ENCODE data around the gene NDUFS8.

DNA sequence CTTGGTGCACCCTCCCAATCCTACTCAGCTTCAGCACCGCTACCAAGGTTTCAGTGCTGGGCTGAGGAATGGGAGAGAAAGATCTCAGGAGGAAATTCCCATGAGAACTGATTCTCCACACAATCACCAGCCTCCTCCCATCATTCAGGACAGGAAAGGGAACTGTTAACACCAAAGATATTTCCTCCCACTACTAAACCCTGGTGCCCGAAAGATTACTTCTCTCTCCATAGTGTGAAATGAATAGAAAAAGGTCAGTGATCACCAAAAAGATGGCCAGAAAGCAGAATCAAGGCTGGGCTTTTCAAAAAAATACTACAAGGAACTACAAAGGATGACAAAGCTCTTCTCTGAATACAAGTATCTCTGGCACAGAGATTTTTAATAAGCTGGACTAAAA, 34.4 kb downstream of the NDUFS8 start:
- TF ChIP-seq PML (IDR thresholded peaks at IDR 0.05; ENCODE audit: low read length), result no peak
- TF ChIP-seq, protein P1, sequence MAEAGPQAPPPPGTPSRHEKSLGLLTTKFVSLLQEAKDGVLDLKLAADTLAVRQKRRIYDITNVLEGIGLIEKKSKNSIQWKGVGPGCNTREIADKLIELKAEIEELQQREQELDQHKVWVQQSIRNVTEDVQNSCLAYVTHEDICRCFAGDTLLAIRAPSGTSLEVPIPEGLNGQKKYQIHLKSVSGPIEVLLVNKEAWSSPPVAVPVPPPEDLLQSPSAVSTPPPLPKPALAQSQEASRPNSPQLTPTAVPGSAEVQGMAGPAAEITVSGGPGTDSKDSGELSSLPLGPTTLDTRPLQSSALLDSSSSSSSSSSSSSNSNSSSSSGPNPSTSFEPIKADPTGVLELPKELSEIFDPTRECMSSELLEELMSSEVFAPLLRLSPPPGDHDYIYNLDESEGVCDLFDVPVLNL (IDR thresholded peaks at IDR 0.05; ENCODE audit: low read depth, low read length), result no peak
- TF ChIP-seq CREB1 (IDR thresholded peaks at IDR 0.05; ENCODE audit: low read depth), result no peak

All from GM12878 (cell line).